HG03196 (cell line): Measurements from ENCODE around the gene PSME1.

Source experiments
- ATAC-seq: cut with Tn5 transposase; IDR thresholded peaks from one replicate; pipeline ENCODE4 v1.9.1; 2021; ENCODE audit not compliant: unreplicated experiment

Gene PSME1

DNA sequence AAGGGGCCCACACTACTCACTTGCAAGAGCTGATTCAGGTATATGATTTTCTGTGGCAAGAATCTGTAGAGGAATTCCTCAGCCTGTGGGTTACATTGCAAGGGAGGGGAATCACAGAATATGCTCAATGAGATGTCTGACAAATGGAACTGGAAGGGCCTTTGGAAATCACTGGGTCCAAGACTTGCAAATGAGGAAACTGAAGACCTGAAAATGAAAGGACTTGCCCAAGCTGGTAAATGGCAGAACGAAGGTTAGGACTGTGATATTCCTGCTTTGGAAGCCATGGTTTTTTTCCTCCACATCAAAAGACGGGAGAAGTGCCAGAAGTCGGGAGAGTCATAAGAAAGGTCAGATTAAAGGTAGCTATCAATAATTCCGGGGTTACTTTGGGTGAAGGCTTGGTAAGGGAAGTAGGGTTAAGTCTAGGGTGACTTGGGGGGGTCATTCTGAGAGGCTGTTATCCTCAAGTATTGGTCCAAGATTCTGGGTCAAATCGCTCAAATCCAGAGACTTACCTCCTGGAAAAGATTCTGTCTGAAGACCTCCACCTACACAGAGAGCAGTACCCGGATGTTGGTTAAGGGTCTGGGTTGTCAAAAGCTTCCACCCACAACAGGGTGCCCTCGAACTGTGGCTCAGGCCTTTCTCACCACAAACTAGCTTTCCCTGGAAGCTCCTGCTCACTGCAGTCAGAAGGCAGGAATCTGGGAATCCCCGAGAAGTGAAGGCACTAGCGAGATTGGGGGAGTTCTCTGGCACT is 9.9 kb downstream of the PSME1 start:
- no peak for ATAC-seq

DNA sequence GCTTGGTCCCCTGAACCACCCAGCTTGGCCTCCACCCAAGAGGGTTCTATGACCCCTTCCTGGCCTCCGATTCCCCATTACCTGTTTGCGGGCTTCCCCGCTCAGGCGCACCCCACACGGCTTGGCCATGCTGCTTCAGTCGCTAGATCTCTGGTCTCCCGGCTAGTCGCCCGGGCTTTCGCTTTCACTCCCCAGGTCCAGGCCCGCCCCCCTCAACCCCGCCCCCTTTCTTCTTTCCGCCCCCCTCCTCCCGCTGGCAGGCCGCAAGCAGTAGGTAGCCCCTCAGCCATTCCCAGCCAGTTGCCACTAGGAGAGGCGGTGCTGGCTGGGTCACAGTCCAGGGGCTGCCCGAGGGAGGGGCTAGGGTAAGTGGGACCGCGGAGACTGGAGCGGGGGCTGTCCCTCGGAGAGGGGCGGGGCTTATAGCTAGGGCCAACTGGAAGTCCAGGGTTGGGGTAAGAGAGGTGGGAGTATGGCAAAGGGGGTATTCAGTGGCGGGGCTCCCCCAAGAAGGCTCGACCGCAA is 10.5 kb downstream of the PSME1 start, which contains the start of gene PSME2:
Gene PSME2 (minus strand): TSS at position 158 of the 525 bp plus-strand sequence. CDS start 29 bp downstream, at position 129.
- ATAC-seq, result peak; percentile 64

DNA sequence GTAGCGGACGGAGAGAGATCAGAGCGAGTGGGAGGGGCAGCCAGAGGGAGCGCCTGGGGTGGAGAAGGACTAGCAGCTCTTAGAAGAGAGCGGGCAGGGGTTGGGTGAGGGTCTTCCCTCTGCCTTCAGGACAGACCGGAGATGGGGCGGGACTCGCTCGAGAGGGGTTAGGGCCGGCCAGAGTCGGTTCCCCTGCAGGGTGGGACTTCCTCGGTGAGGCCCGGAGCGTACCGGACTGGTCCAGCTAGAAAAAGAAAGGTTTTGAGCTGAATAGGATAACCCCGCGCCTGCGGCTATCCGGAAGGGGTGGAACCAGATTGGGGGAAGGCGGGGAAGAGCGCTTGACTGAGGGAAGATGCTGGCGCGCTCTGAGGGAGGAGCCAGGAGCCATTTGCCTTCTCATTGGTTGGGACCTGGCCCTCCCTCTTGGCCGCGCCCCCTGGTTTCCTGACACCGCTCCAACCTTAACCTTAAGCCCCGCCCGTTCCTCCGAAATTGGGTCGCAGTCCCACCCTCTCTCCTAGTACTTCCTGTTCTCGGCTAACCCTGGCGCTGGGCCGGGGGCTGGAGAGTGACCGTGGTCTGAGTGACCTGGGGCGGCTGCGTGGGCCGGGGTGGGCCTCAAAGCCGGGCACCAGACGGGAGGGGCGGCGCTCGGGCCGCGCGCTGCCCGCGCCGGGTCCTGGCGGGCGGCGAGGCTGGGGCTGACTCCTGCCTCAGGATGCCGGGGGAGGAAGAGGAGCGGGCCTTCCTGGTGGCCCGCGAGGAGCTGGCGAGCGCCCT is 11.2 kb downstream of the PSME1 start, which contains the start of gene RNF31:
Gene RNF31 (plus strand): TSS at position 521 of the 783 bp plus-strand sequence. CDS start 201 bp downstream, at position 722.
- peak; percentile 73 for ATAC-seq

- no peak for ATAC-seq
Observed at GRCh38 chr14:24147761-24148428, 11.9 kb downstream of the PSME1 start.

- ATAC-seq, result no peak
Observed at GRCh38 chr14:24149302-24149969, 13.4 kb downstream of the PSME1 start.

DNA sequence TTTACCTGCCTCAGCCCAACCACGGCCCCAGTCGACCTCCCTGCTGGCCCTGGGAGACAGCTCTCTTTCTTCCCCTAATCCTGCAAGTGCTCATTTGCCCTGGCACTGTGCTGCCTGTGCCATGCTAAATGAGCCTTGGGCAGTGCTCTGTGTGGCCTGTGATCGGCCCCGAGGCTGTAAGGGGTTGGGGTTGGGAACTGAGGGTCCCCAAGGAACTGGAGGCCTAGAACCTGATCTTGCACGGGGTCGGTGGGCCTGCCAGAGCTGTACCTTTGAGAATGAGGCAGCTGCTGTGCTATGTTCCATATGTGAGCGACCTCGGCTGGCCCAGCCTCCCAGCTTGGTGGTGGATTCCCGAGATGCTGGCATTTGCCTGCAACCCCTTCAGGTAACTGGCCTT is 14.1 kb downstream of the PSME1 start:
- no peak for ATAC-seq

DNA sequence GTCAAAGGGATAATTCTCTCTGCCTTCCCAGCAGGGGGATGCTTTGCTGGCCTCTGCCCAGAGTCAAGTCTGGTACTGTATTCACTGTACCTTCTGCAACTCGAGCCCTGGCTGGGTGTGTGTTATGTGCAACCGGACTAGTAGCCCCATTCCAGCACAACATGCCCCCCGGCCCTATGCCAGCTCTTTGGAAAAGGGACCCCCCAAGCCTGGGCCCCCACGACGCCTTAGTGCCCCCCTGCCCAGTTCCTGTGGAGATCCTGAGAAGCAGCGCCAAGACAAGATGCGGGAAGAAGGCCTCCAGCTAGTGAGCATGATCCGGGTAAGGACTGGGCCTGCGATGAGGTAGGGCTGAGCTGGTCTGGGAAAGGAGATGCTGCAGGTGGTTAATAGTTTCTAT is 14.6 kb downstream of the PSME1 start:
- ATAC-seq, result no peak

GRCh38 chr14:24150993-24151392 is 15.0 kb downstream of the PSME1 start:
- no peak for ATAC-seq

GRCh38 chr14:24151404-24152080 is 15.5 kb downstream of the PSME1 start:
- ATAC-seq, result no peak

GRCh38 chr14:24155100-24155499 is 19.1 kb downstream of the PSME1 start:
- ATAC-seq, result no peak

GRCh38 chr14:24156840-24157239 is 20.8 kb downstream of the PSME1 start:
- ATAC-seq, result no peak

DNA sequence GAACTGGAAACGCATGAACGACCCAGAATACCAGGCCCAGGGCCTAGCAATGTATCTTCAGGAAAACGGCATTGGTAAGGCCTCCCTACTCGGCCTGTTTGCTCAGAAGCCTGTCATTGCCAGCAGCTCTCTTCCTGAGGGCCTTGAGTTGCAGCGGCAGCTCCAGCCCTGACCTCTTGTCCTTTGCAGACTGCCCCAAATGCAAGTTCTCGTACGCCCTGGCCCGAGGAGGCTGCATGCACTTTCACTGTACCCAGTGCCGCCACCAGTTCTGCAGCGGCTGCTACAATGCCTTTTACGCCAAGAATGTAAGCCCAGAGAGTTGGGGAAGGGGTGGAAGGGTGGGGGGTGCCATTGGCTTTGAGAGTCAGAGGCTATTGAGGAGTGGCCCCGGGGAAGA is 21.3 kb downstream of the PSME1 start:
- no peak for ATAC-seq

DNA sequence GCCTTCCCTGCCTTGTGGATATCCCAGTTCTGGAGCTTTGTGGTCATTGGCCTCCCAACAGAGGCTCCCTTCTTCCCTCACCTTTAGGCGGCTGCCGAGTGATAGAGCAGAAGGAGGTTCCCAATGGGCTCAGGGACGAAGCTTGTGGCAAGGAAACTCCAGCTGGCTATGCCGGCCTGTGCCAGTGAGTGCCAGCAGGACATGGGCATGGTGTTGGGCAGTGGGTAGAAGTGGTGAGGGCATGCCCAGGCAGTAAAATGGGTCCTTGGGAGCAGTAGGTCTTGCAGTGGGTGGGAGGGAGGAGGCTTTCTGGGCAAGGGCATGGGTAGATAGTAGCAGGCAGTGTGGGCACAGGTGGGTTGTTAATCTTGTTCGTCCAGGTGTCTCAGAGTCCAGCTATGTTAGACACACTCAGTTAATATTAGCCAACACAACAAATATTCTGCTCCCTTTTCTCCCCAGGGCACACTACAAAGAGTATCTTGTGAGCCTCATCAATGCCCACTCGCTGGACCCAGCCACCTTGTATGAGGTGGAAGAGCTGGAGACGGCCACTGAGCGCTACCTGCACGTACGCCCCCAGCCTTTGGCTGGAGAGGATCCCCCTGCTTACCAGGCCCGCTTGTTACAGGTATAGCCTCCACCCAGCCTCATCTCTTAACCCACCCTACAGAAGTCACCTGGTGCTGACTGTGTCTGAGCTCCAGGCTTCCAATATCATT is 23.9 kb downstream of the PSME1 start:
- peak; percentile 6 for ATAC-seq

DNA sequence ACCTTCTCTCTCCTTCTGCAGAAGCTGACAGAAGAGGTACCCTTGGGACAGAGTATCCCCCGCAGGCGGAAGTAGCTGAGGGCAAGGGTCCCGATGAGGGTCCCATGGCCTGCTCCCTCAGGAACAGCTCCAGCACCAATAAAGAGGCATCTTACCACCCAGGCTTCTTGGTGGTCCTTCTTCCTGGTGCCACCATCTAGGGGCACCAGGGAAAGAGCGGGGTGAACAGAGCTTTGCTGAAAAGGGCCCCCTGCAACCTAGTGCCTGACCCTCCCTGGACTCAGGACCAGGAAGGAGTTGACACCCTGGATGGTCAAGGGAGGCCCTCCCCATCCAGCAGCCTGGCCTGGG is 24.5 kb downstream of the PSME1 start:
- ATAC-seq, result peak; percentile 8

DNA sequence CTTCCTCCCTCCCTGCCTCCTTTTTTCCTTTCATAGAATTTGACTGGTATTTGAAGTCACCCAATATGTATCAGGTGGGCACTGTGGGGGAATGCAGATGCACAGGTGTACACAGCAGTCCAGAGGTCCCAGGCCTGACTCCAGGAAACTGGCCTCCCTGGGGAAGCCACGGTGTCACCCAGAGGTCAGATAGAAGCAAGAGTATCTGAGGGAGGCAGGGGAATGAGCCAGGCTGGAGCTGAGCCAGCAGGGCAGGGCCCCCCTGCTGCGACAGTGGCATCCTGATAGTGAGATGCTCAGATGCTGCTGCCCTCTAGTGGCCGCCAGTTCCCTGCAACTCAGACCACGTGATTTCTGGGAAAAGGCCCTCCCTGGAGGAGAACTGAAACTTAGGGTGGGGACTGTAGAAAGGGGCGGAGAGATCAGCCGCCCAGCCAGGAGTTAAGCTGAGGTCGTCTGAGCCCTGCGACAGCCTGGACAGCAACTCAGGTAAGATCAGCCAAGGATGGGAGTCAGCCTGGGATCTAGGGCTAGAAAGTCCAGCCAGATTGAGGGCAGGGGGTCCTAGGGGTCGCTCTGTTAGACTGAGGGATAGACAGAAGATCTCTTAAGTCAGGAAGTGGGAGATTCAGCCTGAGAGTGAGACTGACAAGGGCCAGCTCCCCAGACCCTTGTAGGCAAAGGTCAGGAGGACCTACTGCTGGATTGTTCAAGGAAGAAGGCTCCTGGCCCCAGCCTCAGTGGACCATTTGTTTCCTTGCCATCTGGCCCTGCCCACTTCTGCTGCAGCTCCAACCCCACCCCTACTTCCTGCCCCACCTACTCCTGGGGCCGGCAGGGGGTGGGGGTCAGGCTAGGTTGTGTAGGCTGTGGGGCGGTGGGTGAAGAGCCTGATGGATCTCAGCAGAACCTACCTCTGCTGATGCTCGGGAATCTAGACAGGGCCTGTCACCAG is 25.1 kb downstream of the PSME1 start, which contains the start of gene IRF9:
Gene IRF9 (plus strand): TSS at position 416 of the 955 bp plus-strand sequence. CDS start 880 bp downstream, outside the sequence.
- ATAC-seq, result peak; percentile 74

- no peak for ATAC-seq
Observed at GRCh38 chr14:24162093-24162492, 26.1 kb downstream of the PSME1 start.

GRCh38 chr14:24164518-24164991 is 28.6 kb downstream of the PSME1 start:
- ATAC-seq, result no peak

GRCh38 chr14:24165785-24166184 is 29.8 kb downstream of the PSME1 start:
- no peak for ATAC-seq
